Measurements from ENCODE around the gene VIT.

The VIT gene

DNA sequence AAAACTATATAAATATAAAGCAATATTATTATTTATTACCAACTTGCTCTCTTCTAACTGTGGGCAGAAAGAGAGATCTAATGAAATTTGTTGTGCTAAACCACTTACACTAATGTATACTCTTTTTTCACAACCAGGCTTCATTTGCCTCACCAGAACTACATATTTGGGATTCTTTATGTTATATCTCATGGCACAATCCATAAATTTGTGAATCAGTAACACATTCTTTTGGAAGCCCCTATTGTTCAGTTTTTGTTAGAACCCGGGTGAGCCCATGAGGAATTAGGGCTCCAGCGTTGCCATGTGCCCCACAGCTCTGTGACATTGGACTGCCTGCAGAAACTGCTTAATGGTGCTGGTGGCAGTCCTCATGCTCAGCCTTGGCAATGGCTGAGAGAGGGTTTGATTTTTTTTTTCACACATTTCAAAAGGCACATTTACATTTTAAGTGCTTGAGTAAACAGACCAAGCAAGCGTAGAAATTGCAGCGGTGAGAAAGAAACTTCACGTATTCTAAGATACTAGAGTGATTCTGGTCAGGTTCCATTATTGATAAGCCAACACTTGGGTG lies 15.3 kb downstream of the VIT start:
- DNase-seq, result no peak

- no peak for DNase-seq
Observed at GRCh38 chr2:36713310-36713709, 16.8 kb downstream of the VIT start.

- DNase-seq, result no peak
Observed at GRCh38 chr2:36716111-36716510, 19.6 kb downstream of the VIT start.

GRCh38 chr2:36717603-36718266 lies 21.2 kb downstream of the VIT start:
- no peak for DNase-seq

- no peak for DNase-seq
Observed at GRCh38 chr2:36727550-36727949, 31.0 kb downstream of the VIT start.

DNA sequence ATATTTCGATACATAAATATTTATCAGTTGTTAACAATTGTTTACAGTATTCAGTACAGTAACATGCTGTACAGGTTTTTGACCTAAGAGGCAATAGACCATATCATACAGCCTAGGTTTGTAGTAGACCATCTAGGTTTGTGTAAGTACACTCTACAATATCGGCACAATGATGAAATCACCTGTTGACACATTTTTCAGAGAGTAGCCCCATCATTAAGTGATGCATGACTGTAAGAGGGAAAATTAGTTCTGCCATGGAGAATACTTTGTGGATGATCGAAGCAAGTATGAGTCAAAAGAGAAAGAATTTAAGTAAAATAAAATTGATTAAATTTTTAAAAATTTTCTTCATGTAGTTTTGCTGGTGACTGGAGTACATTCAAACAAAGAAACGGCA lies 32.6 kb downstream of the VIT start:
- no peak for DNase-seq

- DNase-seq, result no peak
Observed at GRCh38 chr2:36731941-36732672, 35.6 kb downstream of the VIT start.

- DNase-seq, result no peak
Observed at GRCh38 chr2:36732673-36733036, 36.1 kb downstream of the VIT start.

- DNase-seq, result no peak
Observed at GRCh38 chr2:36733215-36733614, 36.7 kb downstream of the VIT start.

- DNase-seq, result no peak
Observed at GRCh38 chr2:36734304-36734703, 37.8 kb downstream of the VIT start.

GRCh38 chr2:36737131-36737750 lies 40.7 kb downstream of the VIT start:
- DNase-seq, result no peak

GRCh38 chr2:36740061-36740460 lies 43.6 kb downstream of the VIT start:
- no peak for DNase-seq

GRCh38 chr2:36741188-36741837 lies 44.8 kb downstream of the VIT start:
- no peak for DNase-seq

- no peak for DNase-seq
Observed at GRCh38 chr2:36743954-36744353, 47.4 kb downstream of the VIT start.

GRCh38 chr2:36748166-36748565 lies 51.7 kb downstream of the VIT start:
- no peak for DNase-seq

GRCh38 chr2:36750101-36750500 lies 53.6 kb downstream of the VIT start:
- no peak for DNase-seq

- no peak for DNase-seq
Observed at GRCh38 chr2:36753706-36754221, 57.3 kb downstream of the VIT start.

- DNase-seq, result no peak
Observed at GRCh38 chr2:36754578-36754977, 58.1 kb downstream of the VIT start.

GRCh38 chr2:36756438-36756837 lies 59.9 kb downstream of the VIT start:
- no peak for DNase-seq

DNA sequence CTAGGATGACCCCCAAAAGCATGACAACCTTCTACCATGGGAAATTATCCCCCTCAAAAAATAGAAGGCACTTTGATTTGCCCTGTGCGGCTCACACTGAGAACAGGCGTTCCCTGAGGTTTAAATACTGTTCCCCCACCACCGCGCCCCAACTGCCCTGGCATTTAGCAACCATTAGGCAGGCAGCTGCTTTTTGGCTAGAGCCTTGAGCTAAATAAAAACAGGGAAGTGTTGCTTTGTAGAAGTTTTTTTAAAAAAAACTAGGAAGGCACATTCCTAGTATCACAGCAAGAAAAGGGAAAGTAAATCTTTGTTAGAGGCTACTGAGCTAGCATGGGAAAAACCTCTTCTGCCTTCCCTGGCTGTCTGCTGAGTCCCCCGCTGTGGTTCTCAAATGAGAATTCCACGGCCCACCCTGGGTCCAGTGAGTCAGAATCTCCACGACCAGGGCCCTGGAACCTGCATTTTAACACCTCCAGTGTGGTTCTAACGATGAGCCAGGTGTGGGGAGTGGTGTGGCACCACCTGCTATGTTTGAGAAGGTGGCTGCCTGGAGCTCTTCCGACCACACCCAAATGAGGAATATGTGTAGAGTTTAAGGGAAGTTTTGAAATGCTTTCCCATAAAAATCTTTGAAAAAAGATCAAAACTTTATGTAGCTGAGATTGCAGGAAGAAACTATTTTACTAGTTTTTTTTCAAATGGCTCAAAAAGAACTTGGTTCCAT lies 66.4 kb downstream of the VIT start:
- no peak for DNase-seq

DNA sequence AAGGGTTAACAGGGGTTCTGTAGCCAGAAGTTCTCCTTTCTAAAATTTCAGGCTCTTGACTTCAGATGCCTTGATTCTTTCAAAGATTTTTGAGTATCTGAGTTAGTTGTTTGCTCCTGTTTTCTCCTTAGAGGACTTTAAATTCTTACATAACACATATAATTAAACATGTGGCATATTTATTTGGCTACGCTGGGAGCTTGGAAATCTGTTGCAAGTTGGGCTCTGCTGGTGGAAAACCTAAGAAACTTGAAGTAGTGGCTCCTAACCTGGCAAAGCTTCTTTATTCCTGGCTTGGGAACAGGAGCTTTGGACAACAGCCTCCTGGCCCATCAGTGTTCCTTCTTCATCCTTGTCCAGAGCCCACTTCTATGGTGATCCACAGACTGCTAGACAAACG lies 72.6 kb downstream of the VIT start:
- no peak for DNase-seq

GRCh38 chr2:36770542-36771287 lies 74.2 kb downstream of the VIT start:
- DNase-seq, result no peak
